Kasumi-1 (cell line): Measurements from ENCODE around the gene SH3GLB2.
"Not testable (repeated sequence)": the region's sequence is repeated elsewhere in the genome, so short reads cannot be mapped to it uniquely, and the experiment has no call there.

Experiments
- DNase-seq, 2 experiments: peaks; one replicate each; lab custom pipeline; 2025; lab: John Stamatoyannopoulos, UW

SH3GLB2 gene

GRCh38 chr9:129053020-129053419, 24.9 kb upstream of the SH3GLB2 start:
- DNase-seq: no peak

DNA sequence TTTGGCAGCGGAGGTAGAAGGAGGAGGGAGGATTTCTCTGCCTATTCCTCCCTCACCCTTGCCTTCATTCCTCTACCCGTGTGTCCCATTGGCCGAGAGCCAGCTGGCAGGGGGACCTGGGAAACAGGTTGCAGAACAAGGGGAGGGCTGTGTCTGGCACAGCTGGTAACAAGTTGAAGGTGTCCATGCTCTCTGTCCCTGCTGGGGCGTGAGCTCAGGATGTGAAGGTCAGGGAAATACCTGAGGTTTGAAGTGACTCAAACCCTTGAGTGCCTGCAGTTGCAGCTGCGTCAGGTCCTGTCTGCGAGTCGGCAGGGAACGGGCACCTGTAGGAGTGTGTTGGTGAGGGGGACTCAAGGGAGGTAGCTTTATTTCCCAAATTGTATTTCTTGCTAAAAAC, 24.5 kb upstream of the SH3GLB2 start:
- no peak for DNase-seq

DNA sequence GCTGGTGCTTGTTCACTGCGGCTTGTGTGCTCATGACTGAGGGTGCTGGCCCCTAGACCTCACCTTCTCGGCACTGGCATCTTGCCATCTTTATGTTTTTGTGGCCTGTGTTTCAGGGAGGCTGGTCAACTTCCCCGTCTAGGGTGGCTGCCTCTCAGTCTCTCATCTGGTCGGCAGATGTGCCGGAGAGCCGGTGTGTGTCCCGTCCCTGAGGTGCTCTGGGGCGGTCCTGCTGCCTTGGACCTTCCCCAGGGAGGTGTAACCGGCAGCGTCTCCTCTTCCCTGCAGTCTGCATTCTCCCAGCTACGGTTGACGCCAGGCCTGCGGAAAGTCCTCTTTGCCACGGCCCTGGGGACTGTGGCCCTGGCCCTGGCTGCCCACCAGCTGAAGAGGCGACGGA, 13.9 kb upstream of the SH3GLB2 start:
- DNase-seq: no peak

GRCh38 chr9:129040113-129040643, 12.0 kb upstream of the SH3GLB2 start:
- no peak for DNase-seq

DNA sequence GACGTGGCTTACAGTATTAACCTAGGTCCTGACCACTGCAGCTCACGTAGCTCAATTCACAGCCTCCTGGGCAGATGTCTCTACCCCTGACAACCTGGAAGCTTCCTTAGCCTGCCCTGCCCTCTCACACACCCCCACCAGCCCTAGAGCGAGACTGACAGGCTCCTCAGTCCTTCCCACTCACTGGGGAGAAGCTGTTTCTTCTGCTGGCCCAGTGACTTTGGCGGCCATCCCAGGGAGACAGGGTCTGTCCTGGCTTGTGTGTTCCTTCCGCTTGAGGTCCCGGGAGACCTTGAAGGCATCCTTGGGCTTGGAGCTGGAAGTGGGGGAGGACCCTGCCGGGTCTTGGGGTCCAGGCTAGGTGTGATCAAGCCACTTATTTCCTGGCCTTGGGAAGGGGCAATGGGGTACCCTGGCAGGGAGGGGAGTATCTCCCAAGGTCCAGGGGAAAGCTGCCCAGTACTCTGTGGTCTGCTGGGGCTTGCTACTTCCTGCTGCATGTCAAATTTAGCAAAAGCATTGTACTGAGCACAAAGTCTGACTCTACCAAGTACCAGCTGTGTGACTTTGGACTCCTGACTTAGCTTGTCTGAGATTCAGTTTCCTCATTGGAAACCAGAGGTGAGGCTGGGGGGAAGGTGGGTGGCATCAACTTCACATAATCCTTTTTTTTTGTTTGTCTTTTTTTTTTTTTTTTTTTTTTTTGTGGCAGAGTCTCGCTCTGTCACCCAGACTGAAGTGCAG, 10.2 kb upstream of the SH3GLB2 start:
- no peak for DNase-seq

DNA sequence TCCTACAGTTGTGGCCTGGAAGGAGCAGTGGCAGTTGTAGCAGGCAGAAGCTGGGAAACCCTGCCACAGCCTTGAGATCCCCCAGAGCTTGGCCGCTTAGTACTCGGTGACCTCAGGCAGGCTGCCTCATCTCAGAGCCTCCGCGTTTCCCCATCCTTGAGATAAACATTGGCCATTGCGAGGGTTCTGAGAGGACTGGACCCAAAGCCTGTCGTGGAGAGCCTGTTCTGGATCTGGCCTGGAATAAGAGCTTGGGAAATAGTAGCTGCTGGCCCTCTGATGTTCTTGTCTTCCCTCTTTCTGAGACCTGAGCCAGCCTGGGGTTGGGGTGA, 9.6 kb upstream of the SH3GLB2 start:
- no peak for DNase-seq

DNA sequence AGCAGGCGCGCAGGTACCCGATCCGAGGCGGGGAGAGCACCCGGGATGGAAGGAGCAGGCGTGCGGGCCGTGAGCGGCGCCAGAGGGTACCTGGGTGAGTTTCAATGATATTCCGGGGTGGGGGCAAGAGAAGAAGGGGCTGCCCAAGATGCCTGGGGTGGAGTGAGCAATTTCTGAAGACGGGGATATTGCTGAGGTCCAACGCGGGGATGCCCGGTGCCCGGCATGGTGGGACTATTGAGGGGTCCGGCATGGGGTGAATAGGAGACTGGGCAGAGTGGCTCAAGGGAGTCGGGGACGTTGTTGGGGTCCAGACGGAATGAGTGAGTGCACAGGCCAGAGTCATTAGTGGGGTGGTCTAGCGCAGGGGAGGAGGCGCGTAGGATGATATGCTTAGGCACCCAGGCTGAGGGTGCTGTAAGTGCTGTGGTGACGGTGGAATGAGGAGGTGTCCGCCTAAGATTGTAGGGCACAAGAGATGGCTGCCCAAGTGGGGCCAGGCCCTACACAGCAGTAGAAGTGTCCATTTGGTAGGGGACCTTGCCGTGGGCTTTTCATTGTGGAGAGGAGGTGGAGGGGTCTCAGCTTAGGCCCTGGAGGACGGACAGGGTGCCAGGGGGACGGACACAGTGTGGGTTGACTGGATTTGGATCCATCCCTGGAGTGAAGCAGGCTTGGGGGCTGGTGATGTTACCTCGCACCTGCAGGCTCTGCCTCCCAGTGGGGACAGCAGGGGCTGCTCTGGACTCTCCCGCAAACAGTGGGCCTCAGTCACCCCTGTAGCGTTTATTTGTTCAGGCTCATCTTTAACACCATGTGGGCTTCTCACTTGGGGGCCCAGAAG, 9.0 kb upstream of the SH3GLB2 start:
- no peak for DNase-seq

- DNase-seq: peak; percentile 99
Observed at GRCh38 chr9:129036241-129036922, 8.3 kb upstream of the SH3GLB2 start, which contains the start of gene MIGA2. Gene MIGA2, plus strand, starts transcription at chr9:129036626. Its CDS starts 3,969 bp downstream, at chr9:129040595.

DNA sequence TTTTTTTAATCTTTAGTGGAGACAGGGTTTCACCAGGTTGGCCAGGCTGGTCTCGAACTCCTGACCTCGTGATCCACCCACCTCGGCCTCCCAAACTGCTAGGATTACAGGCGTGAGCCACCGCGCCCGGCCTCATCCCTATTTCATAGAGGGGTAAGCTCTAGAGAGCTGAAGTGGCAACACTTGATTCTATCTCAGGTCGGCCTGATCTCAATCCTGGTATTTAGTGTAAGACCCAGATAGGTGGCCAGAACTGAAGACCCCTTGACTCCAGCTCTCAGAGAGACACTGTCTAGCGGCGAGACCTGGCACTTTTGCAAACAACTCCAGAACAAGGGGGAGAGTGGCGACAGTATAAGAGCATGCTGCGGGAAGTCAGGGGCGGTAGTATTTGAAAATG, 7.7 kb upstream of the SH3GLB2 start:
- not testable (repeated sequence) for DNase-seq

- DNase-seq: no peak
Observed at GRCh38 chr9:129033216-129033615, 5.1 kb upstream of the SH3GLB2 start.

DNA sequence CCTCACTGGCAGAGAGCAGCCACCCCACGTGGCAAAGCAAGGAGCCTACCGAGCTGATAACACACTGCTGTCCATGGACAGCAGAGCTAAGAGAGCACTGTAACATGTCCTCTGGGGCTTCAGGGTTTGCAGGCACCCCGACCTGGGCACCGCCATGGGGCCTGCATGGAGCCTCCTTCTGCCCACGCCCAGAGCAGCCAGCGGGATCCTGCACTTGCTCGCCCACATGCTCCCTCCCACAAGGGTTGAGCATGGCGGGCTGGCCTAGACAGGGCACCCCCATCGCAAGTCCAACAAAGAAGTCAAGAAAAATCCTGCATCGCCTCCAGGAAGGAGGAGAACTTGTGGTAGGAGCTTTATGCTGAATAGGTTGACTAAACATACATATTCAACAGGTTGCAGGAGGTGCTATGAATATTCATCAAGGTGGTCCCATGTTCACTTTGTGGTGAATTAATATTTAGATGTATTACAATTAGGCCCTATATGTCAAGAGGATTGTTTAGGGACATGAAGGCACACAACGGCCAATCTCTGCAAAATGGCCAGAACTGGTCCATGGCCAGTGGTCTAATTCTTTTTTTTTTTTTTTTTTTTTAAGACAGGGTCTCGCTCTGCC, 4.5 kb upstream of the SH3GLB2 start:
- no peak for DNase-seq

- DNase-seq: no peak
Observed at GRCh38 chr9:129031514-129031913, 3.4 kb upstream of the SH3GLB2 start.

- no peak for DNase-seq
Observed at GRCh38 chr9:129030191-129030590, 2.1 kb upstream of the SH3GLB2 start.

DNA sequence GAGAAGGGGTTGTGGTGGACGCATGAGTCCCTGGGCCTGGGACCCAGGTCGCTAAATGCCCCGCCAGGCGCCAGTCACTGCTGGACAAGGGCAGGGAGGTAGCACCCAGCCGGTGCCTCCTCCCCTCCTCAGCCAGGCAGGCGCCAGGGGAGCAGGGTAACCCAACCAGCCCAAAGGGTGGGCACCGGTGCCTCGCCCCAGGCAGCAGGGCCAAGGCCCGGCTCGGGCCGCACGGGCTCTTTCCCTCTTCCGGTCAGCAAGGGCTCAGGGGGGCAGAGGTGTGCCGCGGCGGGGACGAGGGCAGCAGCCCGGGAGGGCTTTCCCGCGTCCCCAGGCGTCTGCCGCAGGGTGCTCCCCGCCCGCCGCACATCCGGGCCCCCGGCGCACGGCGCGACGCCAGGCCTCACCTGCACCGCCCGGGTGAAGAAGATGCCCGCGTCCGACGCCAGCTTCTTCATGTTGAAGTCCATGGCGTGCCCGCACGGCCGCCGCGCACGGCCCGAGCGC, 393 bp downstream of the SH3GLB2 start:
- no peak for DNase-seq

- no peak for DNase-seq
Observed at GRCh38 chr9:129027224-129027684, 877 bp downstream of the SH3GLB2 start.

GRCh38 chr9:129026442-129027223, 1.5 kb downstream of the SH3GLB2 start:
- DNase-seq: no peak

GRCh38 chr9:129023908-129024233, 4.3 kb downstream of the SH3GLB2 start:
- no peak for DNase-seq

- DNase-seq: no peak
Observed at GRCh38 chr9:129023036-129023907, 4.9 kb downstream of the SH3GLB2 start.

DNA sequence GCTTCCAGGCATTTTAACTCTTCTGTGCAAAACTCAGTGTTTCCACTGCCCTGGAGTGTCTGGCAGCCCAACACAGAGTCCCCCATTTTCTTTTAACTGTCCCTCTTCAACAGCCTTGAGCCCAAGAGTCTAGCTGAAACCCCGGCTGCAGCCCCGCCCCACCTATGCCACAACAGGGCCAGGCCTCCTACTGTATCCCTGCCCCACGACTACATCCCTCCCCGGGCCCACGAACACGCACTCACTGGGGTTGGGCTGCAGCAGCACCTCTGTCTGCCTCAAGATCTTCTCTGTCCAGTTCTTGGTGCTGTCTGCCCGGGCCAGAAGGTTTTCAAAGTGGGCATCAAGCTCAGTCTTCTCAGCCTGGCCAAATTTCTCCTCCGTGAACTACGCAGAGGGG, 6.1 kb downstream of the SH3GLB2 start:
- DNase-seq: no peak

- DNase-seq: no peak
Observed at GRCh38 chr9:129021091-129021490, 7.0 kb downstream of the SH3GLB2 start.
